Vagina (tissue), 2 donors: Measurements from ENCODE around the gene NPM1.

Experiments
- POLR2A ChIP-seq, 2 donors: fragments of 450-650 bp; IDR thresholded peaks; one replicate each; pipeline ENCODE4 v1.6.1; 2017; ENCODE audit warnings: antibody characterized with exemption in 2 of 2, mild to moderate bottlenecking in 2 of 2, moderate library complexity in 2 of 2
- TF ChIP-seq, protein P1 (sequence below), 3 experiments: fragments of 450-650 bp in 2 of 3; fragments of 200-600 bp in 1 of 3; sonication (generic) in 1 of 3; IDR thresholded peaks; one replicate each; pipeline ENCODE4 v1.5.1; 2017 to 2019; ENCODE audit warnings: antibody characterized with exemption in 3 of 3, mild to moderate bottlenecking in 2 of 3, moderate library complexity in 2 of 3

DNA sequence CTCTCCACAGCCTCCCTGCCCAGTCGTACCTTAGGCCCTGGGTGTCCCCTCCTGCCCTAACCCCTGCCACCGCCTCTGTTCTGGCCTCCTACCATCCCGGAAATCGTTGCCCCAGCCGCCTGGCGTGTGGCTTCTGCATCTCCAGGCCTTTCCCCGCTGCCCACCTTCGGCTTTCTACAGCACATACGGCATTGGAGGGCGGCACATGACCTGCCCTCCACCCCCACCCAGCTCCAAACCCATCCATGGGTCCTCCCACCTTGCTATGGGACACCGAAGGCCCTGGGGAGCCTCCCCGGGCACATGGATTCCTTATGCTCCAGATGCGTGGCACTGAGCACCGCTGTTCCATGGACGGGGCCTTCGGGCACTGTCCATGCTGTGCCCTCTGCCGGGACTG is 63.8 kb downstream of the NPM1 start:
- TF ChIP-seq, protein P1, sequence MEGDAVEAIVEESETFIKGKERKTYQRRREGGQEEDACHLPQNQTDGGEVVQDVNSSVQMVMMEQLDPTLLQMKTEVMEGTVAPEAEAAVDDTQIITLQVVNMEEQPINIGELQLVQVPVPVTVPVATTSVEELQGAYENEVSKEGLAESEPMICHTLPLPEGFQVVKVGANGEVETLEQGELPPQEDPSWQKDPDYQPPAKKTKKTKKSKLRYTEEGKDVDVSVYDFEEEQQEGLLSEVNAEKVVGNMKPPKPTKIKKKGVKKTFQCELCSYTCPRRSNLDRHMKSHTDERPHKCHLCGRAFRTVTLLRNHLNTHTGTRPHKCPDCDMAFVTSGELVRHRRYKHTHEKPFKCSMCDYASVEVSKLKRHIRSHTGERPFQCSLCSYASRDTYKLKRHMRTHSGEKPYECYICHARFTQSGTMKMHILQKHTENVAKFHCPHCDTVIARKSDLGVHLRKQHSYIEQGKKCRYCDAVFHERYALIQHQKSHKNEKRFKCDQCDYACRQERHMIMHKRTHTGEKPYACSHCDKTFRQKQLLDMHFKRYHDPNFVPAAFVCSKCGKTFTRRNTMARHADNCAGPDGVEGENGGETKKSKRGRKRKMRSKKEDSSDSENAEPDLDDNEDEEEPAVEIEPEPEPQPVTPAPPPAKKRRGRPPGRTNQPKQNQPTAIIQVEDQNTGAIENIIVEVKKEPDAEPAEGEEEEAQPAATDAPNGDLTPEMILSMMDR (IDR thresholded peaks at IDR 0.05) = no peak
- TF ChIP-seq POLR2A (IDR thresholded peaks at IDR 0.05) = no peak
